PFSK-1 (cell line): ENCODE results near the gene ABCG8.

ENCODE experiments used
- FOXP2 ChIP-seq: optimal IDR thresholded peaks from 2 replicates; pipeline ENCODE3; 2011; ENCODE audit warnings: borderline replicate concordance, control low read depth, inconsistent platforms; ENCODE audit not compliant: insufficient read depth; ENCODE audit errors: extremely low read length, extremely low read depth
- POLR2AphosphoS5 ChIP-seq: IDR thresholded peaks from 2 replicates; pipeline ENCODE4 v1.6.1; 2012; ENCODE audit warnings: low read depth, mild to moderate bottlenecking, control low read depth, low read length, moderate library complexity
- REST ChIP-seq, 2 experiments: IDR thresholded peaks; 2 replicates each; pipeline versions ENCODE4 v1.6.1 to v1.8.0; 2011 to 2012; ENCODE audit warnings: low read depth in 2 of 2, low read length in 2 of 2, control low read depth in 1 of 2, inconsistent platforms in 1 of 2, mild to moderate bottlenecking in 1 of 2, moderate library complexity in 1 of 2; ENCODE audit not compliant: insufficient read depth in 1 of 2
- SIN3A ChIP-seq: IDR thresholded peaks from 2 replicates; pipeline ENCODE4 v1.6.1; 2012; ENCODE audit warnings: mild to moderate bottlenecking, low read length, moderate library complexity, borderline replicate concordance; ENCODE audit not compliant: insufficient read depth
- TAF1 ChIP-seq: IDR thresholded peaks from 2 replicates; pipeline ENCODE4 v1.6.1; 2012; ENCODE audit warnings: low read length, control low read depth, borderline replicate concordance; ENCODE audit not compliant: insufficient read depth

GRCh38 chr2:43924463-43924862 is 85.7 kb downstream of the ABCG8 start:
- TF ChIP-seq POLR2AphosphoS5 (no peak), REST (IDR thresholded peaks at IDR 0.05; ENCODE audit: insufficient read depth in 1 of 2, low read depth in 2 of 2, low read length in 2 of 2) (no peak), TAF1 (no peak), SIN3A (no peak), FOXP2 (no peak)
